Endometrial microvascular endothelial cells (primary cell): ENCODE results near the gene CGREF1. TPM values are rescaled to one million over a fixed set of nuclear protein-coding genes. Genes with fewer than 3 reads are reported as not detected.
"Not testable (repeated sequence)": the region's sequence is repeated elsewhere in the genome, so short reads cannot be mapped to it uniquely, and the experiment has no call there.

Experiments used
- in situ Hi-C: cut with HindIII; loops from 2 replicates; pipeline ENCODE4 v1.10.0; 2017; ENCODE audit warnings: low sequenced_read_pairs, low pct_unique_long_range_greater_than_20kb; ENCODE audit errors: inconsistent ontology term
- total RNA-seq: library from RNA; depleted of rRNA; stranded (reverse); fragments of >200 nt; gene quantifications from one replicate; pipeline ENCODE4 v1.2.3, GENCODE V29; 2015; ENCODE audit errors: inconsistent ontology term

Gene CGREF1
- total RNA-seq, 1 donor from 2014 or later: not detected

GRCh38 chr2:27121906-27122305 is 3.0 kb upstream of the CGREF1 start:
- in situ Hi-C loops: no loop called here

- in situ Hi-C loops: not testable (repeated sequence)
Observed at GRCh38 chr2:27119330-27119670, 372 bp upstream of the CGREF1 start.

- in situ Hi-C loops: no loop called here
Observed at GRCh38 chr2:27117995-27118524, 868 bp downstream of the CGREF1 start.

GRCh38 chr2:27115519-27115918 is 3.4 kb downstream of the CGREF1 start:
- in situ Hi-C loops: no loop called here

GRCh38 chr2:27111392-27112078 is 7.4 kb downstream of the CGREF1 start:
- in situ Hi-C loops: not testable (repeated sequence)

- in situ Hi-C loops: not testable (repeated sequence)
Observed at GRCh38 chr2:27110603-27111352, 8.2 kb downstream of the CGREF1 start.

GRCh38 chr2:27109083-27109482 is 9.8 kb downstream of the CGREF1 start:
- in situ Hi-C loops: no loop called here

- in situ Hi-C loops: no loop called here
Observed at GRCh38 chr2:27108221-27108620, 10.7 kb downstream of the CGREF1 start.

- in situ Hi-C loops: no loop called here
Observed at GRCh38 chr2:27105981-27106380, 12.9 kb downstream of the CGREF1 start.

GRCh38 chr2:27102329-27102728 is 16.6 kb downstream of the CGREF1 start:
- in situ Hi-C loops: no loop called here

GRCh38 chr2:27100036-27100435 is 18.9 kb downstream of the CGREF1 start:
- in situ Hi-C loops: no loop called here

GRCh38 chr2:27099334-27099955 is 19.5 kb downstream of the CGREF1 start:
- in situ Hi-C loops: no loop called here

GRCh38 chr2:27097341-27097740 is 21.6 kb downstream of the CGREF1 start:
- in situ Hi-C loops: no loop called here

GRCh38 chr2:27096748-27097297 is 22.1 kb downstream of the CGREF1 start:
- in situ Hi-C loops: no loop called here

- in situ Hi-C loops: no loop called here
Observed at GRCh38 chr2:27095745-27096651, 22.9 kb downstream of the CGREF1 start.

GRCh38 chr2:27095427-27095744 is 23.5 kb downstream of the CGREF1 start:
- in situ Hi-C loops: no loop called here

GRCh38 chr2:27094353-27094984 is 24.5 kb downstream of the CGREF1 start:
- in situ Hi-C loops: no loop called here
